HG02642 (cell line): Measurements from ENCODE around the gene UVRAG.
A peak's percentile ranks its signal among the peaks of the same experiment; 100 is the strongest.
"Not testable (repeated sequence)": the region's sequence is repeated elsewhere in the genome, so short reads cannot be mapped to it uniquely, and the experiment has no call there.

ENCODE experiments used
- ATAC-seq: cut with Tn5 transposase; IDR thresholded peaks from one replicate; pipeline ENCODE4 v1.9.1; 2021; ENCODE audit warnings: mild to moderate bottlenecking; ENCODE audit not compliant: unreplicated experiment, poor library complexity

UVRAG gene

GRCh38 chr11:76048763-76049162 lies 233.8 kb downstream of the UVRAG start:
- ATAC-seq: no peak

GRCh38 chr11:76049511-76049910 lies 234.5 kb downstream of the UVRAG start:
- no peak for ATAC-seq

- ATAC-seq: no peak
Observed at GRCh38 chr11:76051937-76052336, 236.9 kb downstream of the UVRAG start.

- no peak for ATAC-seq
Observed at GRCh38 chr11:76054330-76054729, 239.3 kb downstream of the UVRAG start.

DNA sequence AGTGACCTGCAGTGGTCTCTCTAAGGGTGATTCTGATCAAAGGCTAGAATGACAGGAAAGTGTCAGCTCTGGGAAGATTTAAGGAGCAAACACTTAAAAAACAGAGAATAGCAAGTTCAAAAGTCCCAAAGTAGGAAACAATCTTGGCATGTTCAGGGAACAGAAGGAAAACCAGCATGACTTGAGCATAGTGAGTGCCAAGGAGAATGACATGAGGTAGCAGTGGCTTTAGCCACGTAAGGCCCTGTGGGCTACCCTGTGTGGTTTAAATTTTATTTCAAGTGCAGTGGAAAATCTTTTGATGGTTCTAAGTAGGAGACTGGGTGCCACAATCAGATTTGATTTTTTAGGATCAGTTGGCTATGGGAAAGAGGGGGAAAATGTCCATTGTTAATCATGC lies 241.9 kb downstream of the UVRAG start:
- no peak for ATAC-seq

GRCh38 chr11:76060475-76061036 lies 245.5 kb downstream of the UVRAG start:
- not testable (repeated sequence) for ATAC-seq

- peak; percentile 97 for ATAC-seq
Observed at GRCh38 chr11:76062733-76063132, 247.7 kb downstream of the UVRAG start.

GRCh38 chr11:76064192-76064591 lies 249.2 kb downstream of the UVRAG start:
- ATAC-seq: no peak

DNA sequence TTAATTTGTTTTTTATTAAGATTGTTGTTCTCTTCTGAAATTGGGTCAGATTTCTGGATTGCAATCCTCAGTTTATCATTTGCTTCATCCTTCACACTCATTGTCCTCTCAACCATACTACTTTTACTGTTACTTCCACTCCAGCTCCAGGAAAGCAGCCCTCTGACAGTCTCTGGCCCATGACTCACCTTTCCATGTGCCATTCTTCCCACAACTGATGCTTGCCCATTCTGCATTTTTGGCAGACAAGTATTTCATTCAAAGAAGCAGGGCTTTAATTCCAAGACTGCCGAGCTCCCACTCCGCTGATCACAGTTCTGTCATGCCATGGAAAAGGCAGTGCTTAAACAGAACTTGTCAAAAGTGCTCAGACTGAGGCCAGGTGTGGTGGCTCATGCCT lies 252.1 kb downstream of the UVRAG start:
- no peak for ATAC-seq

- no peak for ATAC-seq
Observed at GRCh38 chr11:76069001-76069400, 254.0 kb downstream of the UVRAG start.

- ATAC-seq: no peak
Observed at GRCh38 chr11:76071090-76071489, 256.1 kb downstream of the UVRAG start.

- ATAC-seq: no peak
Observed at GRCh38 chr11:76073724-76074123, 258.7 kb downstream of the UVRAG start.

DNA sequence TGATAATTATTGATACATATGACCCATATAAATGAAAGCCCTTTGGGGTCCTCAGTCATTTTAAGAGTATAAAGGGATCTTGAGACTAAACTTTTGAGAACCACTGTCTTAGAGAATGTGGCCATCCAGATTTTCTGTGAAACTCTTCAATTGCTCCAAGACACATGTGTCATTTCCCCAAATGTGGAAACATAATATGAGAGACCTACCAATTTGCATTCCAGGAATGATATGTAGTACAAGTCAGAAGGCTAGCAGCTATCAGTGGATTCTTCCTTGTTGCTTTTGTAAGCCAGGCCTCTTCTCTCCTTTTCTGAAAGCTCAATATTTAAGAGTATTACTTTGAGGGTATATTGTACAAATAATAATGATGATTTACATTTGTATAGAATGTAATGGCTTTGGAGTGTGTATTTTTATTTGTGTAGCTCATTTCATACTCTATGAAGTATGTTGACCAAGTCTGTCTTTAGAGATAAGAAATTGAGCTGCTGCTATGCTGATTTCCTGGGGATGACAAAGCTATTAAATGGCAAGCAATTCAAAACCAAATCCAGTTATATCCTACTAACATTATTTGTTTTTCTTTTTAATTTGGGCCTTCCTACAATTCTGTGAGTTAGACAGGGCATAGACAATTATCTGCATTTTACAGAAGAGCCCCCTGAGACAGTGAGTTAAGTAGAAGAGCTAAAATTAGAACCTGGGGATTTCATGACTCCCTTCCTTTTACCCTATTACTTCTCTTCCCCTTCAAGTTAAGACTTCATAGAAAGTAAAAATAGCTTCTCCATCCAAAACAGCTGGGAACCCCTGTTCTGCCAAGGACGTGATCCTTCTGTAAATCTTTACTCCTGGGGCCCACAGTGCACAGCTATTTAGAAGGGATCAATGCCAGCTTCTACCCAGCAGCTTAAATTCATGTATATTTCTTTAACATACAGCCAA lies 259.4 kb downstream of the UVRAG start:
- ATAC-seq: no peak

GRCh38 chr11:76075716-76076115 lies 260.7 kb downstream of the UVRAG start:
- ATAC-seq: no peak

DNA sequence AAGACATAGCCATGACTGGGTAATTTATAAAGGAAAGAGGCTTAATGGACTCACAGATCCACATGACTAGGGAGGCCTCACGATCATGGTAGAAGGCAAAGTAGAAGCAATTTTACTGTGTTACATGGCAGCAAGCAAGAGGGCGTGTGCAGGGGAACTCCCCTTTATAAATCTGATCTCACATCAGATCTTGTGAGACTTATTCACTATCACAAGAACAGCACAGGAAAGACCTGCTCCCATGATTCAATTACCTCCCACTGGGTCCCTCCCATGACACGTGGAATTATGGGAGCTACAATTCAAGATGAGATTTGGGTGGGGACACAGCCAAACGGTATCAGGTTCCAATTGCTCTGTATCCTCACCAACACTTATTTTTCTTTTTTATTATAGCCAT lies 261.2 kb downstream of the UVRAG start:
- not testable (repeated sequence) for ATAC-seq

GRCh38 chr11:76076749-76077148 lies 261.7 kb downstream of the UVRAG start:
- no peak for ATAC-seq

DNA sequence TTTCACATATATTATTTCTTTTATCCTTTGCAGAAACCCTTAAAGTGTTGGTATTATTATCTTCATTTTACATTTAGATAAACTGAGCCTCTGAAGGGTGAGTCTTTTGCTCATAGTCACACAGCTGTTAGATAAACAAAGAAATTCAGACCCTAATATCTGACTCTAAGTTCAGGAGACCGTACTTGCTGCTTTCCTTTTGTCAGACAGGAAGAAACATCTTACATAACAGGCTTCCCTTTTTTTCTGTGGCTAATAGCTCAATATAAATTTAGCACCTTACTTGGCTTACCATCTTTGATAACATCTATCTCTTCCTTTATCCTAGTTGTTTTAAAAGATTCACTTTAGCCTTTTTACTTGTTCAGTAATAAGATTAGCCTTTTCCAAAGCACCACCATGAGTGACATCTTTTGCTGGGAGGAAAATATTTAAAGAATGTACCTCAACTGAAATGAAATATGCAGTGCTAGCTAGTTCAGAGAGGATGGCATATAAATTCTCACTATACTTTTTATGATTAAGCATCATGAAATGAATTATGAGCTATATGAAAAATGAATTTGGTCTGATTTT lies 262.7 kb downstream of the UVRAG start:
- ATAC-seq: no peak

DNA sequence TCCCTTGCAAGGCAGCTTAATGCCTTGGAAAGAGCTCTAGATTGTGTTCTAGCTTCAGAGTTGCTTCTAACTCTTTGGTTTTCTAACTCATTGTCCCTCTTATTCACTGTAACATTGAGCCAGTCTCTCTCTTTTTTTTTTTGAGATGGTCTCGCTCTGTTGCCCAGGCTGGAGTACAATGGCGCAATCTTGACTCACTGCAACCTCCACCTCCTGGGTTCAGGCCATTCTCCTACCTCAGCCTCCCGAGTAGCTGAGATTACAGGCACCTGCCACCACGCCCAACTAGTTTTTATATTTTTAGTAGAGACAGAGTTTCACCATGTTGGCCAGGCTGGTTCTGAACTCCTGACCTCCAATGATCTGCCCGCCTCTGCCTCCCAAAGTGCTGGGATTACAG lies 266.1 kb downstream of the UVRAG start:
- not testable (repeated sequence) for ATAC-seq

- ATAC-seq: no peak
Observed at GRCh38 chr11:76083563-76084451, 268.8 kb downstream of the UVRAG start.

DNA sequence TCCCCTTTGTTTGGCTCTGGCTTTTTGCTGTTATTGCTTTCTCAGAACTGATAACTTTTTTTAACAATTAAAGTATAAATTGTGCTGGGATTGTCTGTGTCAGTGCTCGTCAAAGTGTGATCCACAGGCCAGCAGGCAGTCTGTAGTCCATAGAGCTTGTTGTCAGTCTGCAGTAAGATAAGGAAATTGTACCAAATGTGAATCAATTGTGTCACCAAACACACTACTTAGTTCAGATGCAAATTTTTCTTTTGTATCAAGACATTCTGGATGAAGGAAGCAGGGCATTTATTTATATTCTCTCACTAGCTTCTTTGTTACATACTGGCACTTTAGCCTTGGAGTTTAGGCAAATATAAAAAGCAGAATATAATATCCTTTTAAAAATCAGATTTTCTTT lies 270.3 kb downstream of the UVRAG start:
- no peak for ATAC-seq
